GM12878 (cell line): ENCODE data around the gene UVSSA. TPM values are rescaled to one million over a fixed set of nuclear protein-coding genes. Genes with fewer than 3 reads are reported as not detected.

Experiments used
- ATAC-seq: fragments of 200-7000 bp; cut with Tn5 transposase; 3 replicates; pipeline ENCODE4 v1.9.1; 2020; ENCODE audit warnings: mild to moderate bottlenecking, moderate library complexity
- BruUV-seq: library from RNA; stranded (reverse); fragments of 400-500 nt; replicated peaks from 2 replicates; lab custom pipeline; 2021; lab: Mats Ljungman, UMichigan
- CTCF ChIA-PET: fragments of 300-600 bp; sonication (Branson Sonifier 250); formaldehyde crosslinking; extraction: SDS; loops from one replicate; lab custom pipeline; 2021; ENCODE audit warnings: inconsistent platforms; lab: Yijun Ruan, JAX
- POLR2A ChIA-PET: fragments of 350-600 bp; formaldehyde crosslinking; extraction: SDS; loops from one replicate; lab custom pipeline; 2021; ENCODE audit warnings: inconsistent platforms; lab: Charles Lee
- RAD21 ChIA-PET: fragments of 300-600 bp; sonication (Branson Sonifier 250); formaldehyde crosslinking; loops from one replicate; lab custom pipeline; 2023; ENCODE audit warnings: antibody characterized with exemption; ENCODE audit not compliant: unreplicated experiment; lab: Charles Lee
- SMC1A ChIA-PET: fragments of 300-600 bp; sonication (Branson Sonifier 250); formaldehyde crosslinking; loops from one replicate; lab custom pipeline; 2023; ENCODE audit not compliant: unreplicated experiment, uncharacterized antibody; lab: Charles Lee
- DNase-seq: peaks from one replicate; pipeline ENCODE4 v3.0.0-alpha.2; 2011; ENCODE audit warnings: low read depth, low spot score
- FAIRE-seq: peaks from 3 replicates; lab custom pipeline; 2011; peaks lifted over from hg19 to GRCh38; lab: Jason Lieb, UNC
- H2AFZ ChIP-seq: 2 replicates; pipeline ENCODE4 v1.6.0; 2011; ENCODE audit warnings: low read depth, low read length, control low read depth; ENCODE audit not compliant: control insufficient read depth
- H3K27ac ChIP-seq: 2 replicates; pipeline ENCODE4 v1.5.1; 2011; ENCODE audit warnings: control low read depth; ENCODE audit not compliant: control insufficient read depth, insufficient read depth
- H3K27me3 ChIP-seq, 2 experiments: replicated peaks in 1 of 2; 2 replicates each; pipeline versions ENCODE4 v1.6.0 to v1.6.1; 2011; ENCODE audit warnings: low read length in 1 of 2; ENCODE audit not compliant: control insufficient read depth in 2 of 2, insufficient read depth in 2 of 2
- H3K36me3 ChIP-seq, 2 experiments: 2 replicates each; pipeline ENCODE4 v1.5.1; 2011; ENCODE audit warnings: low read length in 1 of 2; ENCODE audit not compliant: control insufficient read depth in 2 of 2, insufficient read depth in 2 of 2
- H3K4me1 ChIP-seq: 2 replicates; pipeline ENCODE4 v1.6.1; 2011; ENCODE audit warnings: mild to moderate bottlenecking, low read length, moderate library complexity, mixed read lengths; ENCODE audit not compliant: control insufficient read depth, insufficient read depth
- H3K4me2 ChIP-seq: 2 replicates; pipeline ENCODE4 v1.6.0; 2011; ENCODE audit warnings: control low read depth; ENCODE audit not compliant: control insufficient read depth, insufficient read depth
- H3K4me3 ChIP-seq: fragments of 200-600 bp; sonication (generic); 2 replicates; pipeline ENCODE4 v1.5.1; 2016
- H3K79me2 ChIP-seq: 2 replicates; pipeline ENCODE4 v1.6.0; 2011; ENCODE audit warnings: low read length; ENCODE audit not compliant: control insufficient read depth, insufficient read depth
- H3K9ac ChIP-seq: 2 replicates; pipeline ENCODE4 v1.8.0; 2011; ENCODE audit warnings: low read length, control low read depth, mixed read lengths; ENCODE audit not compliant: control insufficient read depth, insufficient read depth
- H3K9me3 ChIP-seq: replicated peaks from 3 replicates; pipeline ENCODE4 v1.5.1; 2011; ENCODE audit warnings: mild to moderate bottlenecking, low read length; ENCODE audit not compliant: control insufficient read depth, insufficient read depth
- H4K20me1 ChIP-seq: 2 replicates; pipeline ENCODE4 v1.6.0; 2011; ENCODE audit not compliant: control insufficient read depth, insufficient read depth
- BMI1 ChIP-seq: fragments of 450-650 bp; IDR thresholded peaks from 2 replicates; pipeline ENCODE4 v1.6.1; 2016; ENCODE audit warnings: mild to moderate bottlenecking, moderate library complexity, borderline replicate concordance
- CBX3 ChIP-seq: fragments of 200-600 bp; sonication (generic); IDR thresholded peaks from 2 replicates; pipeline ENCODE4 v1.6.1; 2016; ENCODE audit warnings: low read depth, borderline replicate concordance
- EP300 ChIP-seq, 2 experiments: fragments of 150-350 bp in 1 of 2; IDR thresholded peaks; 2 replicates each; pipeline ENCODE4 v1.6.1; 2011 to 2012; ENCODE audit warnings: low read depth in 2 of 2, low read length in 2 of 2, borderline replicate concordance in 1 of 2, improper control_type of control experiment in 1 of 2, inconsistent platforms in 1 of 2; ENCODE audit not compliant: control insufficient read depth in 1 of 2
- NR2C2 ChIP-seq: IDR thresholded peaks from 2 replicates; pipeline ENCODE4 v1.6.1; 2011; ENCODE audit warnings: borderline replicate concordance, low read depth; ENCODE audit not compliant: control insufficient read depth, insufficient read length
- RAD21 ChIP-seq: IDR thresholded peaks from 2 replicates; pipeline ENCODE4 v1.6.1; 2011; ENCODE audit warnings: mild to moderate bottlenecking, low read depth, low read length, moderate library complexity; ENCODE audit not compliant: insufficient read depth
- SIX5 ChIP-seq: IDR thresholded peaks from 2 replicates; pipeline ENCODE4 v1.6.1; 2011; ENCODE audit warnings: mild to moderate bottlenecking, low read depth, low read length, moderate library complexity; ENCODE audit not compliant: severe bottlenecking
- STAT3 ChIP-seq: IDR thresholded peaks from 2 replicates; pipeline ENCODE4 v1.6.1; 2011; ENCODE audit warnings: low read depth, low read length, improper control_type of control experiment
- TAF1 ChIP-seq: IDR thresholded peaks from 2 replicates; pipeline ENCODE4 v1.6.1; 2011; ENCODE audit warnings: mild to moderate bottlenecking, low read depth, low read length, borderline replicate concordance
- TCF7 ChIP-seq: IDR thresholded peaks from 2 replicates; pipeline ENCODE4 v1.6.1; 2014; ENCODE audit warnings: antibody characterized with exemption, borderline replicate concordance
- ZBED1 ChIP-seq: IDR thresholded peaks from 2 replicates; pipeline ENCODE4 v1.6.1; 2016; ENCODE audit warnings: borderline replicate concordance
- ZNF274 ChIP-seq: IDR thresholded peaks from one replicate; pipeline ENCODE4 v1.8.0; 2011; ENCODE audit not compliant: insufficient read length, insufficient read depth
- WGBS: methylation state at CpG from one replicate; pipeline ENCODE4 v1.1.6; 2016; ENCODE audit warnings: low lambda C conversion rate; ENCODE audit not compliant: insufficient replicate concordance, insufficient coverage; ENCODE audit errors: missing lambda C conversion rate; 5-methylcytosine and 5-hydroxymethylcytosine counted together
- in situ Hi-C: fragments of 300-500 bp; cut with MboI; formaldehyde crosslinking; loops from 9 replicates; pipeline ENCODE4 v1.14.3; 2018; ENCODE audit warnings: mixed read lengths
- intact Hi-C: fragments of 100-400 bp; cut with micrococcal nuclease; formaldehyde crosslinking; loops from one replicate; pipeline ENCODE4 v1.14.2; 2022; ENCODE audit not compliant: unreplicated experiment
- polyA plus RNA-seq, 11 experiments: library from polyadenylated mRNA; depleted of rRNA in 4 of 11; unstranded in 6 of 11; stranded (reverse) in 5 of 11; fragments of >200 nt; fragmentation: Nextera tagmentation in 4 of 11; fragmentation: Illumina TruSeq in 1 of 11; extraction: Ambion mirVana in 4 of 11; extraction: Trizol in 1 of 11; gene quantifications; 1 replicate in 1 of 11; 2 replicates in 10 of 11; pipeline versions ENCODE4 v1.2.1 to v1.2.3, GENCODE V29; 2011 to 2016; ENCODE audit warnings: inconsistent platforms in 2 of 11, missing spikeins in 2 of 11, low read depth in 1 of 11
- total RNA-seq, 4 experiments: library from RNA; depleted of rRNA in 3 of 4; stranded (reverse); fragments of >200 nt in 3 of 4; fragmentation: Illumina TruSeq in 1 of 4; extraction: Trizol in 1 of 4; gene quantifications; 2 replicates each; pipeline versions ENCODE4 v1.2.1 to v1.2.3, GENCODE V29; 2013 to 2021

Gene UVSSA
- total and polyA plus RNA-seq, 10 of the 15 experiments (the other 5 are each of a cell fraction or from before 2014, with no cell fraction given) = 0.34 to 16.8 (median 3.6) TPM

GRCh38 chr4:1327526-1328266 is 19.3 kb upstream of the UVSSA start:
- Histone ChIP-seq H3K4me2 (no peak overlapping the region), H3K36me3 (peaks cover 4 to 35% of the 10 kb centered on the region in 2 experiments; a peak in 3 of 4 replicates)
- no peak for TF ChIP-seq BMI1
- no peak for TF ChIP-seq TCF7
- no peak for TF ChIP-seq RAD21
- no peak for TF ChIP-seq CBX3
- TF ChIP-seq ZBED1 = no peak
- TF ChIP-seq ZNF274 = no peak
- no peak for TF ChIP-seq SIX5
- TF ChIP-seq NR2C2 = no peak
- no peak for TF ChIP-seq STAT3
- TF ChIP-seq TAF1 = no peak
- TF ChIP-seq EP300 (IDR thresholded peaks at IDR 0.05; ENCODE audit: borderline replicate concordance in 1 of 2, control insufficient read depth in 1 of 2, low read depth in 2 of 2, low read length in 2 of 2) = no peak
- TF ChIP-seq, all 136 proteins: peak for 0
- FAIRE-seq = no peak
- SMC1A ChIA-PET = interaction anchor here (0.7 kb wide), 1 partner anchor 367 kb away, joined by 3 read pairs; no protein-coding TSS in a partner anchor
- CTCF ChIA-PET = interaction anchor here (1.2 kb wide), 1 partner anchor 14 kb away, joined by 3 read pairs; no protein-coding TSS in a partner anchor
- WGBS = 93% methylated on average over 33 of the region's 33 CpGs
- Histone ChIP-seq H4K20me1 (no peaks in the 10 kb centered on the region), H3K4me3 (no peak overlapping the region), H3K79me2 (no peaks in the 10 kb centered on the region), H3K9ac (no peak overlapping the region), H3K9me3 (no peaks in the 10 kb centered on the region), H3K27ac (no peak overlapping the region), H2AFZ (no peak overlapping the region), H3K27me3 (no peaks in the 10 kb centered on the region), H3K4me1 (no peaks in the 10 kb centered on the region)
- intact Hi-C loops = no loop called here
- DNase-seq = no peak
- RAD21 ChIA-PET = no interaction called here
- no peak for ATAC-seq
- BruUV-seq = no TSS peak
- in situ Hi-C loops = no loop called here
- POLR2A ChIA-PET = no interaction called here
